Fibroblast of lung (primary cell): ENCODE data around the gene RRAGD. TPM values are rescaled to one million over a fixed set of nuclear protein-coding genes. Genes with fewer than 3 reads are reported as not detected.

Source experiments
- DNase-seq, 2 donors: peaks; one replicate each; pipeline versions ENCODE4 v3.0.0 to v3.0.0-alpha.2; 2010; ENCODE audit warnings: low read depth in 2 of 2
- H2AFZ ChIP-seq: 2 replicates; pipeline ENCODE4 v1.5.1; 2012; ENCODE audit warnings: low read length, control low read depth, inconsistent platforms
- H3K27ac ChIP-seq: 2 replicates; pipeline ENCODE4 v1.5.1; 2011; ENCODE audit warnings: low read length, control low read depth; ENCODE audit not compliant: insufficient read depth
- H3K27me3 ChIP-seq: 2 replicates; pipeline ENCODE4 v1.5.1; 2011; ENCODE audit warnings: mild to moderate bottlenecking, low read length; ENCODE audit not compliant: control insufficient read depth, insufficient read depth
- H3K36me3 ChIP-seq: 2 replicates; pipeline ENCODE4 v1.5.1; 2011; ENCODE audit warnings: low read length; ENCODE audit not compliant: control insufficient read depth, insufficient read depth
- H3K4me1 ChIP-seq: 2 replicates; pipeline ENCODE4 v1.5.1; 2011; ENCODE audit warnings: low read length; ENCODE audit not compliant: control insufficient read depth, insufficient read depth; ENCODE audit errors: extremely low read depth
- H3K4me2 ChIP-seq: 2 replicates; pipeline ENCODE4 v1.5.1; 2011; ENCODE audit warnings: low read length, control low read depth; ENCODE audit not compliant: insufficient read depth; ENCODE audit errors: extremely low read depth
- H3K4me3 ChIP-seq, 4 experiments: fragments of 200-600 bp in 1 of 4; sonication (generic) in 1 of 4; replicated peaks in 1 of 4; 2 replicates each; pipeline ENCODE4 v1.5.1; 2011 to 2016; ENCODE audit warnings: low read length in 4 of 4, low read depth in 3 of 4, mild to moderate bottlenecking in 3 of 4, control low read depth in 2 of 4, inconsistent platforms in 1 of 4, mixed read lengths in 1 of 4; ENCODE audit not compliant: insufficient read depth in 1 of 4; ENCODE audit errors: control extremely low read depth in 1 of 4
- H3K79me2 ChIP-seq: 2 replicates; pipeline ENCODE4 v1.5.1; 2012; ENCODE audit warnings: mild to moderate bottlenecking, low read length, inconsistent platforms; ENCODE audit not compliant: control insufficient read depth, insufficient read depth
- H3K9ac ChIP-seq: 2 replicates; pipeline ENCODE4 v1.5.1; 2011; ENCODE audit warnings: mild to moderate bottlenecking, low read length, control low read depth; ENCODE audit not compliant: insufficient read depth
- H3K9me3 ChIP-seq: 2 replicates; pipeline ENCODE4 v1.5.1; 2012; ENCODE audit warnings: low read depth, low read length; ENCODE audit not compliant: control insufficient read depth, insufficient read depth
- H4K20me1 ChIP-seq: 2 replicates; pipeline ENCODE4 v1.5.1; 2011; ENCODE audit warnings: low read length; ENCODE audit not compliant: control insufficient read depth, insufficient read depth; ENCODE audit errors: extremely low read depth
- CTCF ChIP-seq, 2 donors: IDR thresholded peaks in 1 of 2; conservative IDR thresholded peaks in 1 of 2; 1 replicate in 1 of 2; 2 replicates in 1 of 2; pipeline ENCODE4 v1.5.1; 2011 to 2012; ENCODE audit warnings: low read length in 2 of 2, control low read depth in 1 of 2, inconsistent platforms in 1 of 2, low read depth in 1 of 2, mild to moderate bottlenecking in 1 of 2
- EZH2 ChIP-seq: IDR thresholded peaks from 2 replicates; pipeline ENCODE4 v1.5.1; 2012; ENCODE audit warnings: low read length, control low read depth, mild to moderate bottlenecking; ENCODE audit errors: missing control alignments
- polyA plus RNA-seq, 2 donors: library from polyadenylated mRNA; depleted of rRNA in 1 of 2; stranded (reverse) in 1 of 2; unstranded in 1 of 2; fragments of >200 nt; gene quantifications; 2 replicates each; pipeline ENCODE4 v1.2.1, GENCODE V29; 2011 to 2012; ENCODE audit warnings: missing spikeins in 1 of 2
- total RNA-seq: library from RNA; depleted of rRNA; stranded (reverse); fragments of >200 nt; gene quantifications from 2 replicates; pipeline ENCODE4 v1.2.1, GENCODE V29; 2014

Gene RRAGD
- total and polyA plus RNA-seq, 2 donors (not counting 1 experiment from before 2014, with no cell fraction given): 0.07 to 1.8 TPM

GRCh38 chr6:89393659-89394058 lies 18.4 kb downstream of the RRAGD start:
- Histone ChIP-seq H3K9me3 (no peaks in the 10 kb centered on the region), H3K27me3 (no peaks in the 10 kb centered on the region), H3K27ac (no peak overlapping the region), H3K4me1 (no peaks in the 10 kb centered on the region), H3K36me3 (no peaks in the 10 kb centered on the region), H4K20me1 (no peaks in the 10 kb centered on the region), H3K79me2 (no peaks in the 10 kb centered on the region), H3K4me2 (no peak overlapping the region), H3K9ac (no peak overlapping the region), H3K4me3 (no peak overlapping the region), H2AFZ (no peak overlapping the region)
- no peak for TF ChIP-seq EZH2
- no peak for DNase-seq

- H4K20me1 ChIP-seq: no peaks in the 10 kb centered on the region
- no peak overlapping the region for H3K4me2 ChIP-seq
- H3K79me2 ChIP-seq: no peaks in the 10 kb centered on the region
- TF ChIP-seq EZH2: no peak
- TF ChIP-seq CTCF (conservative IDR thresholded peaks at IDR 0.05 in 1 of 2, IDR thresholded peaks at IDR 0.05 in 1 of 2; ENCODE audit: low read depth in 1 of 2, low read length in 2 of 2): no peak
- no peak overlapping the region for H2AFZ ChIP-seq
- H3K4me3 ChIP-seq: no peak overlapping the region
- H3K36me3 ChIP-seq: no peaks in the 10 kb centered on the region
- H3K9ac ChIP-seq: no peak overlapping the region
- H3K4me1 ChIP-seq: no peaks in the 10 kb centered on the region
- no peaks in the 10 kb centered on the region for H3K27me3 ChIP-seq
- no peak for DNase-seq
- no peaks in the 10 kb centered on the region for H3K9me3 ChIP-seq
- no peak overlapping the region for H3K27ac ChIP-seq
These were observed 19.2 kb downstream of the RRAGD start for GRCh38 chr6:89392823-89393222.

- H2AFZ ChIP-seq: no peak overlapping the region
- no peak overlapping the region for H3K27ac ChIP-seq
- no peaks in the 10 kb centered on the region for H3K36me3 ChIP-seq
- no peaks in the 10 kb centered on the region for H4K20me1 ChIP-seq
- H3K4me1 ChIP-seq: no peaks in the 10 kb centered on the region
- no peaks in the 10 kb centered on the region for H3K27me3 ChIP-seq
- H3K79me2 ChIP-seq: no peaks in the 10 kb centered on the region
- H3K4me3 ChIP-seq: no peak overlapping the region
- no peak overlapping the region for H3K4me2 ChIP-seq
- H3K9me3 ChIP-seq: no peaks in the 10 kb centered on the region
- H3K9ac ChIP-seq: no peak overlapping the region
- TF ChIP-seq CTCF (conservative IDR thresholded peaks at IDR 0.05 in 1 of 2, IDR thresholded peaks at IDR 0.05 in 1 of 2; ENCODE audit: low read depth in 1 of 2, low read length in 2 of 2) (no peak), EZH2 (no peak)
- no peak for DNase-seq
These were observed 23.2 kb downstream of the RRAGD start for GRCh38 chr6:89388846-89389245.
